Activated CD4-positive, alpha-beta memory T cell treated with anti-CD3 and anti-CD28 coated beads for 36 hours (primary cell): ENCODE measurements around the gene PLIN4. TPM values are rescaled to one million over a fixed set of nuclear protein-coding genes. Genes with fewer than 3 reads are reported as not detected.

Experiments used
- CTCF ChIA-PET: fragments of 350-600 bp; sonication (Branson Sonifier 250); formaldehyde crosslinking; loops from one replicate; lab custom pipeline; 2021; ENCODE audit warnings: antibody characterized with exemption, inconsistent platforms; lab: Charles Lee
- POLR2A ChIA-PET: fragments of 350-600 bp; sonication (Branson Sonifier 250); formaldehyde crosslinking; loops from one replicate; lab custom pipeline; 2021; ENCODE audit warnings: antibody characterized with exemption; lab: Charles Lee
- DNase-seq: peaks from one replicate; pipeline ENCODE4 v3.0.0-alpha.2; 2020
- H3K27ac Mint-ChIP-seq: one replicate; pipeline ENCODE4 v1.8.0; 2021; ENCODE audit warnings: mixed read lengths
- H3K27me3 Mint-ChIP-seq: one replicate; pipeline ENCODE4 v1.8.0; 2021; ENCODE audit warnings: mixed read lengths
- H3K36me3 Mint-ChIP-seq: one replicate; pipeline ENCODE4 v1.8.0; 2021; ENCODE audit warnings: mixed read lengths
- H3K4me1 Mint-ChIP-seq: one replicate; pipeline ENCODE4 v1.8.0; 2021; ENCODE audit warnings: low read depth, mixed read lengths
- H3K4me3 Mint-ChIP-seq: one replicate; pipeline ENCODE4 v1.8.0; 2021; ENCODE audit warnings: mild to moderate bottlenecking, mixed read lengths
- H3K9me3 Mint-ChIP-seq: one replicate; pipeline ENCODE4 v1.8.0; 2021; ENCODE audit warnings: mixed read lengths
- intact Hi-C: fragments of 100-400 bp; cut with micrococcal nuclease; formaldehyde crosslinking; loops from one replicate; pipeline ENCODE4 v1.15.1; 2023
- total RNA-seq, 2 experiments: library from RNA; stranded (reverse); gene quantifications; one replicate each; pipeline ENCODE4 v1.2.3, GENCODE V29; 2021

Gene PLIN4
- total RNA-seq, 2 experiments from 2014 or later = 0.02 TPM; not detected in 1

DNA sequence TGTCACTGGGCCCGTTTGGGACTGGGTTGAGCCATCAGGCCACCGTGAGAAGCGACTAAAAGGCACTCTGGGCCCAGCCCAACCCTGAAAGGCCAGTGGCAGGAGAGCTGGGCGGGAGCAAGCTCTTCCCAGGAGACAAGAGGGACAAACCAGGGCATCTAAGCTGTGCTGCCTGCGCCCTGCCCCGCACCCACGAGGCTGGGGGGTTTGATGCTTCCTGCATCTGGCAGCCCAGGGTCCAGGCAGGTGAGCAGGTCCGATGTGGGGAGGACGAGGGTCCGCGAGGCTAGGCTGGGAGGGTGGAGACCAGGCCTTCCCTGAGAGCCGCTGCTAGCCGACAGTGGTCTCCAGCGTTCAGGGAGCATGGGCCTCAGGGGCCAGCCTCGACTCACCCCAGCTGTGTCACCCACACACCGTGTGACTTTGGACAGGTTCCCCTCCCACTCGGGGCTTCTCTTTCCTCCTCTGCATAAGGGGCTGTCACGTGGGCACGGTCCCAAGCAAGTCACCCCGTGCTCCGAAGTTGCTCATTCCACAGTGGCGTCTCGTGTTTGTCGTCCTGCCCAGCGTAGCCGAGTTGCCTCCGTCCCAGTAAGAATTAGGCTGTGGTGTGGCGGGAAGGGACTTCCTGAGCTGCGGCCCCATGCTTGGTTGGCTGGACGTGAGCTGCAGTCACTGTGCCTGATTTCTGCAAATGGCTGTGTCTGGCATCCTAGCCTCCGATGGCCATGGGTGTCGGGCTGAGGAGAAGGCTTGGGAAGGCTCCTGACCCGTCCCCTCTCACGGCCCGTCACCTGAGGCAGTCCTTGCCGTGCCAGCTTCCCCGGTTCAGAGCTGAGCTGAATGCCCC is 15.8 kb downstream of the PLIN4 start:
- intact Hi-C loops = no loop called here
- CTCF ChIA-PET = interaction anchor here (0.9 to 1.0 kb wide), 2 partner anchors 20 to 23 kb away, joined by 3 to 5 read pairs; no protein-coding TSS in a partner anchor

DNA sequence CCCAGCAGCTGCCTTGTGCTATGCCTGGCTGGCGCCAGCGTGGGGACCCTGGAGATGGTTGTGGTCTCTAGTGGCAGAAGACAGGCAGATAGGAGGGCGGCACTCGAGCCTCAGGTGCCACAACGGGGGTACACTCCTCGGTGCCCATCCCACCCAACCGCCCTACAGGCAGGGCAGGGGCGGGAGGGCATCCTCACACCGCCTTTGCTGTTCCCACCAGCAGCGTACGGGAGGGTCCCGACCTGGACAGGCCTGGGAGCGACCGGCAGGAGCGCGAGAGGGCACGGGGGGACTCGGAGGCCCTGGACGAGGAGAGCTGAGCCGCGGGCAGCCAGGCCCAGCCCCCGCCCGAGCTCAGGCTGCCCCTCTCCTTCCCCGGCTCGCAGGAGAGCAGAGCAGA is 16.6 kb downstream of the PLIN4 start:
- Mint-ChIP-seq H3K4me3 (no peak overlapping the region), H3K27ac (no peak overlapping the region), H3K36me3 (peaks cover 9% of the 10 kb centered on the region)

More for the DNA sequence above, 15.8 kb downstream of the PLIN4 start:
- H3K36me3 Mint-ChIP-seq = peaks cover 9% of the 10 kb centered on the region
- no peak overlapping the region for H3K4me3 Mint-ChIP-seq
- no peak overlapping the region for H3K27ac Mint-ChIP-seq
- peaks cover 7% of the 10 kb centered on the region for H3K4me1 Mint-ChIP-seq
- no peaks in the 10 kb centered on the region for H3K9me3 Mint-ChIP-seq
- DNase-seq = no peak
- no peaks in the 10 kb centered on the region for H3K27me3 Mint-ChIP-seq
- POLR2A ChIA-PET = no interaction called here

DNA sequence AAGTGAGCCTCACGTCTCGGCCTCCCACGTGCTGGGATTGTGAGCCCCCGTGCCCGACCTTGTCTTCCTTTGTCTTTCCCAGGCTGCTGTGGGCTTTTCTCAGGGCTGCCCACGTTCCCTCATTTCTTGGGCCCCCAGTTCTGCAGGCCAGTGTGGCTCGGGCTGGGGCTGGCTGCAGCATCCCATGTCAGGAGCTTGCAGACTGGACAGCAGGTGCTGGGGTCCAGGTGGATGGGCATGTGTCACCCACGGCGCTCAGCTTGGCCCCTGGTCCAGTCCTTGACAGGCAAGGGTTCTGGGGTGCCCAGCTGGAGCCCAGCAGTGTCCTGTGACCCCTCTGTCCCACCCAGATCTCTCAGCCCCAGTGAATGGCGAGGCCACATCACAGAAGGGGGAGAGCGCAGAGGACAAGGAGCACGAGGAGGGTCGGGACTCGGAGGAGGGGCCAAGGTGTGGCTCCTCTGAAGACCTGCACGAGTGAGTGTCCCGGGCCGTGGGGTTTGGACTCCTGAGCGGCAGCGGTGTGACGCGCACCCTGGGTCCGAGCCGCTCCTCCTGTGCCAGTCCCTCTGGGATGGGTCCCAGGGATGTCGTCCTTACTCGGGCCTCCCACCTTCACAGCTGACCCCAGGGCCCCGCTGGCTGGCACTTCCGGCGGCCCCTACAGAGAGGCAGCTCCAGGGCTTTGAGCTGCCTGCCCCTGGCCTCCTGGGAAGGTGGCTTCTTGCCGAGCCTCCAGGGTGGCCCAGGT is 17.3 kb downstream of the PLIN4 start:
- H3K4me3 Mint-ChIP-seq = no peak overlapping the region
- POLR2A ChIA-PET = no interaction called here
- H3K36me3 Mint-ChIP-seq = peaks cover 6% of the 10 kb centered on the region

More for the DNA sequence above, 16.6 kb downstream of the PLIN4 start:
- Mint-ChIP-seq H3K4me1 (peaks cover 6% of the 10 kb centered on the region), H3K9me3 (no peaks in the 10 kb centered on the region), H3K27me3 (no peaks in the 10 kb centered on the region)
- POLR2A ChIA-PET = no interaction called here
- CTCF ChIA-PET = interaction anchor here (1.0 kb wide), 1 partner anchor 23 kb away, joined by 5 read pairs; no protein-coding TSS in a partner anchor
- intact Hi-C loops = no loop called here
- DNase-seq = no peak

DNA sequence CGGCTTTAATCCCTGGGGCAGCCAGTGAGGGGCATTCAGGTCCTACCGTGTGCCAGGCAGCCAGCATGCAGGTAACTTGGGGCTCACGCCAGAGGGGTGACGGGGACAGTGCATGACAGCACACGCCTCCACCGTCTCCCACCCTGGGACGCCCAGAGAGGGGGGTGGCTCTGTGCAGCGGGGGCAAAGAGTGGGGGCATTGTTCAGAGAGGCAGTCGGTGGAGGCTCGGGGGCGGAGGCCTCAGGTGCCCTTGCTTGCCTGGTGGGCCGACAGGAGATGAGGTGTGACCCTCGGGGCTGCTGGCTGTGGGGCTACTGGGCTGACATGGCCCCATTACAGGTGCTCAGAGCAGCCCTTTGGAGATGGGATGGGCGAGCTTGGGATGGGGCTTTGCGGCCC is 18.4 kb downstream of the PLIN4 start:
- ChIA-PET POLR2A (no interaction called here), CTCF (interaction anchor here (1.4 kb wide), 1 partner anchor 25 kb away, joined by 3 read pairs; no protein-coding TSS in a partner anchor)
- DNase-seq = no peak
- H3K4me3 Mint-ChIP-seq = no peak overlapping the region
- H3K9me3 Mint-ChIP-seq = no peaks in the 10 kb centered on the region
- H3K27me3 Mint-ChIP-seq = no peaks in the 10 kb centered on the region
- no peak overlapping the region for H3K27ac Mint-ChIP-seq
- intact Hi-C loops = no loop called here
- H3K36me3 Mint-ChIP-seq = peaks cover 7% of the 10 kb centered on the region
- H3K4me1 Mint-ChIP-seq = no peaks in the 10 kb centered on the region

More for the DNA sequence above, 17.3 kb downstream of the PLIN4 start:
- no peak for DNase-seq
- no peaks in the 10 kb centered on the region for H3K4me1 Mint-ChIP-seq
- no peaks in the 10 kb centered on the region for H3K9me3 Mint-ChIP-seq
- no peaks in the 10 kb centered on the region for H3K27me3 Mint-ChIP-seq
- H3K27ac Mint-ChIP-seq = no peak overlapping the region
- intact Hi-C loops = no loop called here
- CTCF ChIA-PET = interaction anchor here (1.0 to 1.4 kb wide), 2 partner anchors 24 kb away, joined by 3 to 5 read pairs; no protein-coding TSS in a partner anchor

DNA sequence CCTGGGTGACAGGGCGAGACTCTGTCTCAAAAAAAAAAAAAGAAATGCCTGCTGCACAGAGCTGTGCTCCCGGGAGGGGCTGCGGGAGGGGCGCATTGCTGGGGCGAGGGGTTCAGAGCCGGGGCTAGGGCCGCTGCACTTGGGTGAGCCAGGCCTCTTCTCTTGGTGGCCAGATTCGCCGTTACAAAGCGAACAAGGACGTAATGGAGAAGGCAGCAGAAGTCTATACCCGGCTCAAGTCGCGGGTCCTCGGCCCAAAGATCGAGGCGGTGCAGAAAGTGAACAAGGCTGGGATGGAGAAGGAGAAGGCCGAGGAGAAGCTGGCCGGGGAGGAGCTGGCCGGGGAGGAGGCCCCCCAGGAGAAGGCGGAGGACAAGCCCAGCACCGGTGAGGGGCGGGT is 19.0 kb downstream of the PLIN4 start:
- Mint-ChIP-seq H3K4me1 (no peaks in the 10 kb centered on the region), H3K36me3 (peaks cover 7% of the 10 kb centered on the region), H3K27me3 (no peaks in the 10 kb centered on the region), H3K9me3 (no peaks in the 10 kb centered on the region), H3K27ac (no peak overlapping the region), H3K4me3 (no peak overlapping the region)
- intact Hi-C loops = no loop called here
- CTCF ChIA-PET = no interaction called here
- POLR2A ChIA-PET = no interaction called here
- no peak for DNase-seq

DNA sequence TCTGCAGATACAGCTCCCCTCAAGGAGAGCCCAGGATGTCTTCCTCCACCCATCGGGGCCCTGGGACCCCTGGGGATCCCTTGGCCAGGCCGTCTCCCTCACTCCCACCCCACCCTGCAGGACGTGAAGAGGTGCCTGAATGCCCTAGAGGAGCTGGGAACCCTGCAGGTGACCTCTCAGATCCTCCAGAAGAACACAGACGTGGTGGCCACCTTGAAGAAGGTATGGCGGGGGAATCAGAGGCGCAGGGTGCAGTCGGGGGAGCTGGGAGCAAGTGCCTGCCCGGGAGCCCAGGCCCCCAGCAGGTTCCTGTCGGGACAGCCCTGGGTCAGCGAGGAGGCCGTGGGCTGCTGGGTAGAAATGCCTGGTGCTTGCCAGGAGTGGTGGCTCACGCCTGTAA is 19.6 kb downstream of the PLIN4 start:
- Mint-ChIP-seq H3K9me3 (no peaks in the 10 kb centered on the region), H3K36me3 (peaks cover 7% of the 10 kb centered on the region), H3K27ac (no peak overlapping the region), H3K4me3 (no peak overlapping the region), H3K4me1 (no peaks in the 10 kb centered on the region), H3K27me3 (no peaks in the 10 kb centered on the region)
- ChIA-PET POLR2A (no interaction called here), CTCF (no interaction called here)
- no peak for DNase-seq
- intact Hi-C loops = no loop called here

DNA sequence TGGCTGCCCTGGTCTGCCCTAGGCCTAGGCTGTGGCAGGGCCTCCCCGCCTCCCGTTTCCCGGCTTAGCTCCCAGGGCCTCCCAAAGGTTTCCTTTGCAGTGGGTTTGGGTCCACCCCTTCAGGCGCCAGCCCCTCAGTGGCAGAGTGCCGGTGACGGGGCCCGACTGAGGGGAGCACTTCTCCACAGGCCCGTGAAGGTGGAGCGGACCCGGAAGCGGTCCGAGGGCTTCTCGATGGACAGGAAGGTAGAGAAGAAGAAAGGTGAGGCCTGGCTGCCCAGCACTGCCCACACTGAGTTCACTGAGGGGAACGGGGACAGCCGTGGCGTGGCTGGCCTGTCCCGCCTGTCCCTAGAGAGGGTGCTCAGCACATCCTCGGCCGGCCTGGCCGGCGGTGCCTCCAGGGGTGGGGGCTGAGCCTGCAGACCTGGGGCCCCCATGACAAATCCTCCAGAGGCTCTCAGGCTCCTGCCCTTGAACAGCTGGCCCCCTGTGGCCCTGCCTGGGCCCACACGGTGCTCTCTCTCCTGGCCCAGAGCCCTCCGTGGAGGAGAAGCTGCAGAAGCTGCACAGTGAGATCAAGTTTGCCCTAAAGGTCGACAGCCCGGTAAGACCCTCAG is 20.4 kb downstream of the PLIN4 start:
- DNase-seq = no peak
- Mint-ChIP-seq H3K4me1 (no peaks in the 10 kb centered on the region), H3K27ac (no peak overlapping the region), H3K4me3 (no peak overlapping the region), H3K27me3 (no peaks in the 10 kb centered on the region), H3K36me3 (peaks cover 7% of the 10 kb centered on the region), H3K9me3 (no peaks in the 10 kb centered on the region)
- intact Hi-C loops = no loop called here
- ChIA-PET CTCF (no interaction called here), POLR2A (no interaction called here)

DNA sequence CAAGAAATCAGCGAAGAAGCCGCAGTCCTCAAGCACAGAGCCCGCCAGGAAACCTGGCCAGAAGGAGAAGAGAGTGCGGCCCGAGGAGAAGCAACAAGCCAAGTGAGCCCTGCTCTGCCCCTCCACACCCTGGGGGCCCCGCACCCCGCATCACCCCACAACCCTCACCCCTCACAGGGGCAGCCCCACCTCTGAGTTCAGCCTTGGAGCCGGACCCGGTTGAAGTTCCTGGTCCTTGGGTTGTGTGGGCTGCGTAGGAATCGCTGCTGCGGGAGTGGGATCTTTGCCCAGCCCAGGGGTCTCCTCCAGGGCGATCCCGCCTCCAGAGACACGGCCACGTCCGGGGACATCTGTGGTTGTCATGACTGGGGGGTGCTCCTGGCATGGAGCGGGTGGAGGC is 22.0 kb downstream of the PLIN4 start:
- no peak for DNase-seq
- CTCF ChIA-PET = no interaction called here
- Mint-ChIP-seq H3K27me3 (no peaks in the 10 kb centered on the region), H3K36me3 (peaks cover 7% of the 10 kb centered on the region), H3K9me3 (no peaks in the 10 kb centered on the region), H3K4me3 (no peak overlapping the region), H3K4me1 (no peaks in the 10 kb centered on the region), H3K27ac (no peak overlapping the region)
- intact Hi-C loops = no loop called here
- POLR2A ChIA-PET = no interaction called here

DNA sequence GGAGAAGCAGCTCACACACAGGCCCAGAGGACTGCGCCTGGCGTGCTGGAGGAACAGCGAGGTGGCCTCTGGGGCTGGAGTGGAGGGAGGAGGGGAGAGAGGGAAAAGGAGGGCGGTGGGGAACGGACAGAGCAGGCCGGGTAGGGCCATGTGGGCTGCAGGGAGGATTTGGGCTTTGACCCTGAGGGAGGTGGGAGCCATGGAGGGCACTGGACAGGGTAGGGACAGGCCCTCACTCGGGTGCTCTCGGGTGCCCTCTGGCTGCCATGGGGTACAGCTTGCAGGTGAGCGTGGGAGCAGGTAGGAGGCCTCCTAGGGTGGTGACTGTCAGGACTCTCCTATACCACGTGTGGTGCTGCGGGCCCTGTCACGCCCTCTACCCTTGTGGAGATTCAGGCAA is 22.8 kb downstream of the PLIN4 start:
- ChIA-PET CTCF (no interaction called here), POLR2A (no interaction called here)
- intact Hi-C loops = no loop called here
- Mint-ChIP-seq H3K27ac (no peak overlapping the region), H3K27me3 (no peaks in the 10 kb centered on the region), H3K4me1 (no peaks in the 10 kb centered on the region), H3K4me3 (no peak overlapping the region), H3K9me3 (no peaks in the 10 kb centered on the region), H3K36me3 (peaks cover 6% of the 10 kb centered on the region)
- DNase-seq = no peak

DNA sequence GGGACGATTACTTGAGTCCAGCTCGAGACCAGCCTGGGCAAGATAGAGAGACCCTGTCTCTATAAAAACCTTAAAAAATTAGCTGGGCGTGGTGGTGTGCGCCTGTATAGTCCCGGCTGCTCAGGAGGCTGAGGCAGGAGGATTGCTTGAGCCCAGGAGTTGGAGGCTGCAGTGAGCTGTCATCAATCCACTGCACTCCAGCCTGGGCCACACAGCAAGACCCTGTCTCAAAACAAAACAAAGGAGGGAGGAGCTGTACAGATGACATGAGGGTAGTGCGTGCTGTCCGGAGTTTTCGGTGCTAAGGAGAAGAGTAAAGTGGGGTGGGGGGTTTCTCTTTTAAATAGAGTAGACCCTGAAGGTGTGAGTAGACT is 23.6 kb downstream of the PLIN4 start:
- H3K4me3 Mint-ChIP-seq = no peak overlapping the region
- H3K9me3 Mint-ChIP-seq = no peaks in the 10 kb centered on the region
- POLR2A ChIA-PET = no interaction called here
- H3K27me3 Mint-ChIP-seq = no peaks in the 10 kb centered on the region
- CTCF ChIA-PET = no interaction called here
- H3K36me3 Mint-ChIP-seq = peaks cover 7% of the 10 kb centered on the region
- H3K27ac Mint-ChIP-seq = no peak overlapping the region
- intact Hi-C loops = no loop called here
- no peaks in the 10 kb centered on the region for H3K4me1 Mint-ChIP-seq
- no peak for DNase-seq

DNA sequence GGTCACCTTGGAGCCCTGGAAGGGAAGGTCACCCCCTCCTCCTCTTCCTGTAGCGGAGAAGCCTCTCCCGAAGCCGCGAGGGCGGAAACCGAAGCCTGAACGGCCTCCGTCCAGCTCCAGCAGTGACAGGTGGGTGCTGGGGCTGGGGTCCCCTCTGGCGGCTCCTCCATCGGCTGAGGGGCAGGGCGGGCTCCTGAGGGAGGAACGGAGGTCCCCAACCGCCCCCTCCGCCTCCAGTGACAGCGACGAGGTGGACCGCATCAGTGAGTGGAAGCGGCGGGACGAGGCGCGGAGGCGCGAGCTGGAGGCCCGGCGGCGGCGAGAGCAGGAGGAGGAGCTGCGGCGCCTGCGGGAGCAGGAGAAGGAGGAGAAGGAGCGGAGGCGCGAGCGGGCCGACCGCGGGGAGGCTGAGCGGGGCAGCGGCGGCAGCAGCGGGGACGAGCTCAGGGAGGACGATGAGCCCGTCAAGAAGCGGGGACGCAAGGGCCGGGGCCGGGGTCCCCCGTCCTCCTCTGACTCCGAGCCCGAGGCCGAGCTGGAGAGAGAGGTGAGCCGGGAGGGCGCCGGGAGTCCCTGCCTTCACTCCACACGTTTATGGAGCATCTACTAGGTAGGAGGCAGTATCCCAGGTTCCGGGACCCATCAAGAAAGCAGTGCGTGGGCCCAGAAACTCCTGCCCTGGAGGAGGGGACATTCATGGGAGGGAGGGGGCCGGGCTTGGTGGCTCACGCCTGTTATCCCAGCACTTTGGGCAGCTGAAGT is 24.2 kb downstream of the PLIN4 start:
- no peak overlapping the region for H3K4me3 Mint-ChIP-seq
- no peaks in the 10 kb centered on the region for H3K9me3 Mint-ChIP-seq
- no peak for DNase-seq
- ChIA-PET POLR2A (no interaction called here), CTCF (no interaction called here)
- peaks cover 4% of the 10 kb centered on the region for H3K36me3 Mint-ChIP-seq
- H3K27ac Mint-ChIP-seq = no peak overlapping the region
- no peaks in the 10 kb centered on the region for H3K27me3 Mint-ChIP-seq
- intact Hi-C loops = no loop called here
- H3K4me1 Mint-ChIP-seq = no peaks in the 10 kb centered on the region
